HCT116 (cell line): Measurements from ENCODE around the gene SMIM45.
A peak's percentile ranks its signal among the peaks of the same experiment; 100 is the strongest.

Experiments
- ATAC-seq: fragments of 200-7000 bp; cut with Tn5 transposase; 2 replicates; pipeline ENCODE4 v1.9.1; 2020; ENCODE audit warnings: mild to moderate bottlenecking, moderate library complexity
- BruUV-seq: library from RNA; stranded (reverse); fragments of 400-500 nt; replicated peaks from 2 replicates; lab custom pipeline; 2021; lab: Mats Ljungman, UMichigan
- CTCF ChIA-PET: fragments of 300-600 bp; sonication (Branson Sonifier 250); formaldehyde crosslinking; loops from one replicate; lab custom pipeline; 2021; ENCODE audit warnings: antibody characterized with exemption; lab: Charles Lee
- POLR2A ChIA-PET: fragments of 300-600, 350-600 bp; sonication (Branson Sonifier 250); formaldehyde crosslinking; loops from one replicate; lab custom pipeline; 2021; ENCODE audit warnings: antibody characterized with exemption; lab: Charles Lee
- RAD21 ChIA-PET, 2 experiments: fragments of 300-600 bp; sonication (Branson Sonifier 250); formaldehyde crosslinking; loops; one replicate each; lab custom pipeline; 2023; ENCODE audit warnings: low total read pairs in 2 of 2; ENCODE audit not compliant: uncharacterized antibody in 2 of 2, unreplicated experiment in 2 of 2, low non-redundant PET in 1 of 2; lab: Charles Lee
- DNase-seq: peaks from one replicate; pipeline ENCODE4 v3.0.0-alpha.2; 2010; ENCODE audit warnings: low read depth, low spot score
- H2AFZ ChIP-seq: fragments of 200-600 bp; shearing (Covaris generic), sonication (generic); 2 replicates; pipeline ENCODE4 v1.6.1; 2017; ENCODE audit warnings: low read depth, mixed run types, mixed read lengths, antibody characterized with exemption, low read length; ENCODE audit not compliant: poor library complexity, severe bottlenecking
- H3K27ac ChIP-seq: 2 replicates; pipeline ENCODE4 v1.5.1; 2012; ENCODE audit warnings: low read depth, low read length
- H3K27me3 ChIP-seq: fragments of 200-600 bp; sonication (generic); 2 replicates; pipeline ENCODE4 v1.6.1; 2016; ENCODE audit warnings: mixed run types, low read length, mixed read lengths; ENCODE audit not compliant: insufficient read depth
- H3K36me3 ChIP-seq, 2 experiments: fragments of 200-500 bp in 1 of 2; fragments of 200-600 bp in 1 of 2; sonication (Bioruptor generic) in 1 of 2; sonication (generic) in 1 of 2; 2 replicates each; pipeline versions ENCODE4 v1.5.1 to v1.6.1; 2014 to 2016; ENCODE audit warnings: low read length in 2 of 2, inconsistent platforms in 1 of 2, mixed read lengths in 1 of 2, mixed run types in 1 of 2; ENCODE audit not compliant: insufficient read depth in 2 of 2, control insufficient read depth in 1 of 2
- H3K4me1 ChIP-seq, 2 experiments: fragments of 200-600 bp in 1 of 2; sonication (generic) in 1 of 2; 2 replicates each; pipeline versions ENCODE4 v1.5.1 to v1.6.1; 2012 to 2017; ENCODE audit warnings: low read length in 2 of 2, inconsistent platforms in 1 of 2, mild to moderate bottlenecking in 1 of 2, mixed read lengths in 1 of 2, mixed run types in 1 of 2, moderate library complexity in 1 of 2; ENCODE audit not compliant: insufficient read depth in 2 of 2, control insufficient read depth in 1 of 2
- H3K4me2 ChIP-seq: fragments of 200-600 bp; sonication (generic); 2 replicates; pipeline ENCODE4 v1.6.1; 2017; ENCODE audit warnings: mixed run types, low read length, mixed read lengths
- H3K4me3 ChIP-seq, 2 experiments: fragments of 200-600 bp in 1 of 2; sonication (generic) in 1 of 2; replicated peaks in 1 of 2; 2 replicates each; pipeline ENCODE4 v1.5.1; 2011 to 2016; ENCODE audit warnings: low read length in 2 of 2, control low read depth in 1 of 2, low read depth in 1 of 2, mild to moderate bottlenecking in 1 of 2, mixed read lengths in 1 of 2, mixed run types in 1 of 2
- H3K79me2 ChIP-seq: fragments of 200-600 bp; sonication (generic); 2 replicates; pipeline ENCODE4 v1.6.1; 2017; ENCODE audit warnings: mild to moderate bottlenecking, mixed run types, low read length, moderate library complexity, mixed read lengths; ENCODE audit not compliant: insufficient read depth
- H3K9ac ChIP-seq: fragments of 200-600 bp; sonication (generic); 2 replicates; pipeline ENCODE4 v1.6.1; 2016; ENCODE audit warnings: low read length, mixed read lengths
- H3K9me2 ChIP-seq: fragments of 200-600 bp; sonication (generic), shearing (Covaris generic); 2 replicates; pipeline ENCODE4 v1.6.1; 2017; ENCODE audit warnings: mixed run types, mild to moderate bottlenecking, moderate library complexity; ENCODE audit not compliant: insufficient read depth
- H3K9me3 ChIP-seq, 2 experiments: fragments of 200-500 bp in 1 of 2; fragments of 200-600 bp in 1 of 2; sonication (Bioruptor generic) in 1 of 2; sonication (generic) in 1 of 2; 2 replicates each; pipeline ENCODE4 v1.6.1; 2014 to 2017; ENCODE audit warnings: low read length in 2 of 2, mixed read lengths in 2 of 2, inconsistent platforms in 1 of 2, low read depth in 1 of 2, mild to moderate bottlenecking in 1 of 2, mixed run types in 1 of 2, moderate library complexity in 1 of 2; ENCODE audit not compliant: control insufficient read depth in 1 of 2, insufficient read depth in 1 of 2
- H4K20me1 ChIP-seq: fragments of 200-600 bp; sonication (generic), shearing (Covaris generic); 2 replicates; pipeline ENCODE4 v1.6.1; 2017; ENCODE audit warnings: mixed run types, mild to moderate bottlenecking, moderate library complexity; ENCODE audit not compliant: insufficient read depth
- EGR1 ChIP-seq: IDR thresholded peaks from 2 replicates; pipeline ENCODE4 v1.6.1; 2012; ENCODE audit warnings: low read depth
- ELF1 ChIP-seq: IDR thresholded peaks from 2 replicates; pipeline ENCODE4 v1.6.1; 2012; ENCODE audit warnings: low read depth, borderline replicate concordance
- EZH2 ChIP-seq: fragments of 200-600 bp; sonication (generic); IDR thresholded peaks from 2 replicates; pipeline ENCODE4 v1.6.1; 2017; ENCODE audit warnings: antibody characterized with exemption, mixed run types
- FOSL1 ChIP-seq: IDR thresholded peaks from 2 replicates; pipeline ENCODE4 v1.6.1; 2012; ENCODE audit warnings: low read depth
- JUND ChIP-seq: IDR thresholded peaks from 2 replicates; pipeline ENCODE4 v1.6.1; 2012
- POLR2A ChIP-seq: IDR thresholded peaks from 2 replicates; pipeline ENCODE4 v1.7.0; 2011; ENCODE audit warnings: borderline replicate concordance; ENCODE audit not compliant: insufficient read depth, insufficient read length; ENCODE audit errors: extremely low read depth
- POLR2AphosphoS5 ChIP-seq: IDR thresholded peaks from 2 replicates; pipeline ENCODE4 v1.6.1; 2011; ENCODE audit warnings: mild to moderate bottlenecking, low read depth, low read length, moderate library complexity
- RAD21 ChIP-seq: IDR thresholded peaks from 2 replicates; pipeline ENCODE4 v1.6.1; 2012; ENCODE audit warnings: low read depth, mild to moderate bottlenecking
- SIN3A ChIP-seq: IDR thresholded peaks from 2 replicates; pipeline ENCODE4 v1.6.1; 2012; ENCODE audit warnings: low read depth
- SP1 ChIP-seq: IDR thresholded peaks from 2 replicates; pipeline ENCODE4 v1.6.1; 2012; ENCODE audit warnings: low read depth
- SRF ChIP-seq: IDR thresholded peaks from 2 replicates; pipeline ENCODE4 v1.6.1; 2012; ENCODE audit warnings: low read depth
- YY1 ChIP-seq: IDR thresholded peaks from 2 replicates; pipeline ENCODE4 v1.6.1; 2011; ENCODE audit warnings: low read length, low read depth, moderate library complexity, mild to moderate bottlenecking; ENCODE audit not compliant: insufficient replicate concordance; ENCODE audit errors: extremely low read depth
- ZNF274 ChIP-seq: fragments of 200-500 bp; sonication (Bioruptor generic); IDR thresholded peaks from 2 replicates; pipeline ENCODE4 v1.6.1; 2014; ENCODE audit warnings: mild to moderate bottlenecking, low read depth, low read length, inconsistent platforms
- intact Hi-C: fragments of 100-400 bp; cut with micrococcal nuclease; formaldehyde crosslinking; loops from 2 replicates; pipeline ENCODE4 v1.10.0; 2022
- TF ChIP-seq, protein P1 (sequence below): IDR thresholded peaks from 2 replicates; pipeline ENCODE4 v1.6.1; 2012; ENCODE audit warnings: low read depth
- TF ChIP-seq, protein P2 (sequence below), 3 experiments: fragments of 200-600 bp in 1 of 3; sonication (generic) in 1 of 3; IDR thresholded peaks in 2 of 3; conservative IDR thresholded peaks in 1 of 3; 2 replicates each; pipeline ENCODE4 v1.5.1; 2012 to 2017; ENCODE audit warnings: low read depth in 2 of 3, low read length in 2 of 3, antibody characterized with exemption in 1 of 3, borderline replicate concordance in 1 of 3, control low read depth in 1 of 3, mild to moderate bottlenecking in 1 of 3, mixed read lengths in 1 of 3, mixed run types in 1 of 3, moderate library complexity in 1 of 3; ENCODE audit not compliant: insufficient read depth in 1 of 3
- TF ChIP-seq, protein P3 (sequence below): IDR thresholded peaks from 2 replicates; pipeline ENCODE4 v1.6.1; 2011; ENCODE audit warnings: mild to moderate bottlenecking, low read length, moderate library complexity; ENCODE audit not compliant: insufficient replicate concordance; ENCODE audit errors: extremely low read depth

SMIM45 gene

DNA sequence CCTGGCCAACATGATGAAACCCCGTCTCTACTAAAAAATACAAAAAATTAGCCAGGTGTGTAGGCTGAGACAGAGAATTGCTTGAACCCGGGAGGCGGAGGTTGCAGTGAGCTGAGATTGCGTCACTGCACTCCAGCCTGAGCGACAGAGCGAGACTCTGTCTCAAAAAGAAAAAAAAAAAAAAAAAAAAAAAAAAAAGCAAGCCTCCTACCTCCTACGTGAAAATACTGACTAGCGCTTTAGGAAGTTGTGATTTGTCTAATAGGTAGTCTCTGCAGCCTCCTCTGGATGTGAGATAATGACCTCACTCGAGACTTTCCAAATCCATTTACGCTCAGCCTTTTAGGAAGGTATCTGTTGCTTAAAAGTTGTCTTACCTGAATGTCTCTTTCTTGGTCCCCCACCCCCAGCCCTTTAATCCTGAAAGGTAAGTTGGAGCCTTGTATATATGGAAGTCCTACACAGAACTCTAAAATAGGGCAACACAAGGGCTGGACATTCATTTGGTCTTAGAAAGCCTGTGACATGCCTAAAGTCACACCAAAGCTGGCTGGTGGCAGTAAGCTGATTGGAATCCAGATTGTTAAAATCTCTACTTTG, 22.8 kb downstream of the SMIM45 start (continued):
- TF ChIP-seq SRF (no peak), POLR2A (no peak), POLR2AphosphoS5 (no peak), RAD21 (no peak), EZH2 (no peak)
- TF ChIP-seq, all 23 proteins: peak for 0

DNA sequence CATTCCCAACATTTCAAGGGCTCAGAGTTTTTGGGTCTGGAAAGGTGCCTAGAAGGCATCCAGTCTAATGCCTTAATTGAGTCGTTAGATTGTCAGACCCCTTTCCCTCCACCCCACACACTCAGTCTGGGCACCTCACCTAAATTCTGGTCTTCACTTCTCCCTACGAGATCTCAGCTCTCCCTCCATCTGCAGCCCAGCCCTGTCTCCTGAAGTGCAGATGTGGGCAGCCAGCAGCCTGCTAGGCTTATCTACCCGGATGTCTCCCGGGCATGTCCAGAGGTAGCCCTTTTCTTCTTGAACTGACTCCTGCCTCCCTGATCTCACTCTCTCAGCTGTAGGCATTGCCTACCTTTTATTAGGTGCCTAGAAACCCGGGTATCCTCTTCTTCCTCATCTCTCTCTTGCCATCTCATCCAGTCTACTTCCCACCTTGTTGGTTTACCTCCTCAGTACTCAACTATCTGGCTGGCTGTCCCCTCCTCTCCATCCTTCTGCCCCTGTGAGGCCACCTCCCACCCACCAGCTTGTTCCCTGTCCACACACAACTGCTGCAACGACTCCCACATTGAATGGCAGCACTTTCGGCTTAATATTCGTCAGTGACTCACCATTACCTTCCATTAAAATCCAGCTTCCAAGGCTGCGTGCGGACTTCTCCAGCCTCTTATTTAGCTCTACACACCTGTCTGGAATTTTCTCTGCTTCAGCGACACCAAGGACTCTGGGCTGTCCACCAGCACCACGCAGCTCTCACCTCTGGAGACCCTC, 23.5 kb downstream of the SMIM45 start:
- intact Hi-C loops, result no loop called here
- ChIA-PET RAD21 (no interaction called here), CTCF (no interaction called here), POLR2A (no interaction called here)
- Histone ChIP-seq H3K4me1 (peaks cover 8 to 12% of the 10 kb centered on the region in 2 experiments; a peak in 2 of 4 replicates), H3K4me3 (no peak overlapping the region), H3K9ac (no peak overlapping the region), H3K9me3 (no peaks in the 10 kb centered on the region), H4K20me1 (no peaks in the 10 kb centered on the region), H3K27ac (no peak overlapping the region), H3K36me3 (no peaks in the 10 kb centered on the region), H3K79me2 (no peaks in the 10 kb centered on the region), H3K27me3 (peaks cover 15% of the 10 kb centered on the region), H3K9me2 (no peaks in the 10 kb centered on the region), H3K4me2 (peak overlapping the region; percentile 95), H2AFZ (no peak overlapping the region)
- DNase-seq (no peak), ATAC-seq (no peak)
- BruUV-seq, result no TSS peak
- TF ChIP-seq SRF (no peak), EZH2 (no peak), EGR1 (no peak), POLR2AphosphoS5 (no peak), YY1 (no peak), JUND (no peak), ELF1 (no peak), SIN3A (no peak), ZNF274 (no peak), FOSL1 (no peak), POLR2A (no peak), SP1 (no peak)
- TF ChIP-seq, protein P1, sequence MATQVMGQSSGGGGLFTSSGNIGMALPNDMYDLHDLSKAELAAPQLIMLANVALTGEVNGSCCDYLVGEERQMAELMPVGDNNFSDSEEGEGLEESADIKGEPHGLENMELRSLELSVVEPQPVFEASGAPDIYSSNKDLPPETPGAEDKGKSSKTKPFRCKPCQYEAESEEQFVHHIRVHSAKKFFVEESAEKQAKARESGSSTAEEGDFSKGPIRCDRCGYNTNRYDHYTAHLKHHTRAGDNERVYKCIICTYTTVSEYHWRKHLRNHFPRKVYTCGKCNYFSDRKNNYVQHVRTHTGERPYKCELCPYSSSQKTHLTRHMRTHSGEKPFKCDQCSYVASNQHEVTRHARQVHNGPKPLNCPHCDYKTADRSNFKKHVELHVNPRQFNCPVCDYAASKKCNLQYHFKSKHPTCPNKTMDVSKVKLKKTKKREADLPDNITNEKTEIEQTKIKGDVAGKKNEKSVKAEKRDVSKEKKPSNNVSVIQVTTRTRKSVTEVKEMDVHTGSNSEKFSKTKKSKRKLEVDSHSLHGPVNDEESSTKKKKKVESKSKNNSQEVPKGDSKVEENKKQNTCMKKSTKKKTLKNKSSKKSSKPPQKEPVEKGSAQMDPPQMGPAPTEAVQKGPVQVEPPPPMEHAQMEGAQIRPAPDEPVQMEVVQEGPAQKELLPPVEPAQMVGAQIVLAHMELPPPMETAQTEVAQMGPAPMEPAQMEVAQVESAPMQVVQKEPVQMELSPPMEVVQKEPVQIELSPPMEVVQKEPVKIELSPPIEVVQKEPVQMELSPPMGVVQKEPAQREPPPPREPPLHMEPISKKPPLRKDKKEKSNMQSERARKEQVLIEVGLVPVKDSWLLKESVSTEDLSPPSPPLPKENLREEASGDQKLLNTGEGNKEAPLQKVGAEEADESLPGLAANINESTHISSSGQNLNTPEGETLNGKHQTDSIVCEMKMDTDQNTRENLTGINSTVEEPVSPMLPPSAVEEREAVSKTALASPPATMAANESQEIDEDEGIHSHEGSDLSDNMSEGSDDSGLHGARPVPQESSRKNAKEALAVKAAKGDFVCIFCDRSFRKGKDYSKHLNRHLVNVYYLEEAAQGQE, result no peak
- TF ChIP-seq, protein P2, sequence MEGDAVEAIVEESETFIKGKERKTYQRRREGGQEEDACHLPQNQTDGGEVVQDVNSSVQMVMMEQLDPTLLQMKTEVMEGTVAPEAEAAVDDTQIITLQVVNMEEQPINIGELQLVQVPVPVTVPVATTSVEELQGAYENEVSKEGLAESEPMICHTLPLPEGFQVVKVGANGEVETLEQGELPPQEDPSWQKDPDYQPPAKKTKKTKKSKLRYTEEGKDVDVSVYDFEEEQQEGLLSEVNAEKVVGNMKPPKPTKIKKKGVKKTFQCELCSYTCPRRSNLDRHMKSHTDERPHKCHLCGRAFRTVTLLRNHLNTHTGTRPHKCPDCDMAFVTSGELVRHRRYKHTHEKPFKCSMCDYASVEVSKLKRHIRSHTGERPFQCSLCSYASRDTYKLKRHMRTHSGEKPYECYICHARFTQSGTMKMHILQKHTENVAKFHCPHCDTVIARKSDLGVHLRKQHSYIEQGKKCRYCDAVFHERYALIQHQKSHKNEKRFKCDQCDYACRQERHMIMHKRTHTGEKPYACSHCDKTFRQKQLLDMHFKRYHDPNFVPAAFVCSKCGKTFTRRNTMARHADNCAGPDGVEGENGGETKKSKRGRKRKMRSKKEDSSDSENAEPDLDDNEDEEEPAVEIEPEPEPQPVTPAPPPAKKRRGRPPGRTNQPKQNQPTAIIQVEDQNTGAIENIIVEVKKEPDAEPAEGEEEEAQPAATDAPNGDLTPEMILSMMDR (IDR thresholded peaks at IDR 0.05 in 2 of 3, conservative IDR thresholded peaks at IDR 0.05 in 1 of 3; ENCODE audit: borderline replicate concordance in 1 of 3, insufficient read depth in 1 of 3, low read depth in 2 of 3, low read length in 2 of 3), result no peak
- TF ChIP-seq, protein P3, sequence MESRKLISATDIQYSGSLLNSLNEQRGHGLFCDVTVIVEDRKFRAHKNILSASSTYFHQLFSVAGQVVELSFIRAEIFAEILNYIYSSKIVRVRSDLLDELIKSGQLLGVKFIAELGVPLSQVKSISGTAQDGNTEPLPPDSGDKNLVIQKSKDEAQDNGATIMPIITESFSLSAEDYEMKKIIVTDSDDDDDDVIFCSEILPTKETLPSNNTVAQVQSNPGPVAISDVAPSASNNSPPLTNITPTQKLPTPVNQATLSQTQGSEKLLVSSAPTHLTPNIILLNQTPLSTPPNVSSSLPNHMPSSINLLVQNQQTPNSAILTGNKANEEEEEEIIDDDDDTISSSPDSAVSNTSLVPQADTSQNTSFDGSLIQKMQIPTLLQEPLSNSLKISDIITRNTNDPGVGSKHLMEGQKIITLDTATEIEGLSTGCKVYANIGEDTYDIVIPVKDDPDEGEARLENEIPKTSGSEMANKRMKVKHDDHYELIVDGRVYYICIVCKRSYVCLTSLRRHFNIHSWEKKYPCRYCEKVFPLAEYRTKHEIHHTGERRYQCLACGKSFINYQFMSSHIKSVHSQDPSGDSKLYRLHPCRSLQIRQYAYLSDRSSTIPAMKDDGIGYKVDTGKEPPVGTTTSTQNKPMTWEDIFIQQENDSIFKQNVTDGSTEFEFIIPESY, result no peak
